HEK293 (cell line): ENCODE results near the gene GTF2H4.

Experiments used
- IKZF3 ChIP-seq: fragments of 450-650 bp; IDR thresholded peaks from 2 replicates; pipeline ENCODE4 v1.5.0; 2018; ENCODE audit warnings: missing biosample characterization, mild to moderate bottlenecking, missing genetic modification characterization, moderate library complexity
- YY1 ChIP-seq: fragments of 450-650 bp; formaldehyde crosslinking; IDR thresholded peaks from 2 replicates; pipeline ENCODE4 v1.5.1; 2018; ENCODE audit warnings: missing biosample characterization, missing genetic modification characterization
- ZNF211 ChIP-seq: fragments of 450-650 bp; formaldehyde crosslinking; IDR thresholded peaks from 2 replicates; pipeline ENCODE4 v1.5.1; 2016; ENCODE audit warnings: low read depth, missing biosample characterization, missing genetic modification characterization
- ZNF24 ChIP-seq: fragments of 450-650 bp; formaldehyde crosslinking; IDR thresholded peaks from 2 replicates; pipeline ENCODE4 v1.5.1; 2016; ENCODE audit warnings: missing biosample characterization, missing genetic modification characterization
- ZNF514 ChIP-seq: fragments of 450-650 bp; formaldehyde crosslinking; IDR thresholded peaks from 2 replicates; pipeline ENCODE4 v1.5.1; 2016; ENCODE audit warnings: missing biosample characterization, missing genetic modification characterization
- ZNF785 ChIP-seq: fragments of 450-650 bp; formaldehyde crosslinking; IDR thresholded peaks from 2 replicates; pipeline ENCODE4 v1.5.1; 2016; ENCODE audit warnings: missing biosample characterization, missing genetic modification characterization
- TF ChIP-seq, protein P1 (sequence below): fragments of 450-650 bp; formaldehyde crosslinking; IDR thresholded peaks from 2 replicates; pipeline ENCODE4 v1.5.1; 2016; ENCODE audit warnings: missing biosample characterization, missing genetic modification characterization, low read depth
- TF ChIP-seq, protein P2 (sequence below): fragments of 450-650 bp; formaldehyde crosslinking; IDR thresholded peaks from 2 replicates; pipeline ENCODE4 v1.5.1; 2016; ENCODE audit warnings: missing biosample characterization, missing genetic modification characterization
- TF ChIP-seq, protein P3 (sequence below): fragments of 450-650 bp; formaldehyde crosslinking; IDR thresholded peaks from 2 replicates; pipeline ENCODE4 v1.5.1; 2017; ENCODE audit warnings: missing biosample characterization, missing genetic modification characterization
- TF ChIP-seq, protein P4 (sequence below): fragments of 450-650 bp; formaldehyde crosslinking; IDR thresholded peaks from 2 replicates; pipeline ENCODE4 v1.5.1; 2017; ENCODE audit warnings: missing biosample characterization, missing genetic modification characterization
- TF ChIP-seq, protein P5 (sequence below): fragments of 450-650 bp; formaldehyde crosslinking; IDR thresholded peaks from 2 replicates; pipeline ENCODE4 v1.5.1; 2016; ENCODE audit warnings: missing biosample characterization, missing genetic modification characterization

DNA sequence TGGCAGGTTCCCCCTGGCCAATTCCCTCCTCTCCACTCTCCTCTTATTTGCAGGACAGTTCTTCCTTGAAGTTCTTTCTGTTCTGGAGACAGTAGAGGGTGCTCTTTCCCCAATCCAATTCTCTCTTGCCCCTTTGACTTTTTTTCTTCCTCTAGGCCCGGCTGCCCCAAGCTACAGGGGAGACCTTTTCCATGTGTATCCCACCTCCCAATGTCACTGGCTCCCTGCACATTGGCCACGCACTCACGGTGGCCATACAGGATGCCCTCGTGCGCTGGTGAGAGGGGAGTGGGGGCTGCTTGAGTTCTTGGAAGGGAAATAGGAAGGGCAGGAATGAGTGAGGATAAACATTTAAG, 7.6 kb downstream of the GTF2H4 start:
- TF ChIP-seq ZNF24 (tag by site-specific recombination) (no peak), ZNF785 (tag by site-specific recombination) (no peak), ZNF514 (tag by site-specific recombination) (no peak), IKZF3 (tag by site-specific recombination) (0 out of 2 replicates have a peak, but pooled peaks have one; percentile 18), YY1 (no peak), ZNF211 (no peak)
- TF ChIP-seq, protein P1, sequence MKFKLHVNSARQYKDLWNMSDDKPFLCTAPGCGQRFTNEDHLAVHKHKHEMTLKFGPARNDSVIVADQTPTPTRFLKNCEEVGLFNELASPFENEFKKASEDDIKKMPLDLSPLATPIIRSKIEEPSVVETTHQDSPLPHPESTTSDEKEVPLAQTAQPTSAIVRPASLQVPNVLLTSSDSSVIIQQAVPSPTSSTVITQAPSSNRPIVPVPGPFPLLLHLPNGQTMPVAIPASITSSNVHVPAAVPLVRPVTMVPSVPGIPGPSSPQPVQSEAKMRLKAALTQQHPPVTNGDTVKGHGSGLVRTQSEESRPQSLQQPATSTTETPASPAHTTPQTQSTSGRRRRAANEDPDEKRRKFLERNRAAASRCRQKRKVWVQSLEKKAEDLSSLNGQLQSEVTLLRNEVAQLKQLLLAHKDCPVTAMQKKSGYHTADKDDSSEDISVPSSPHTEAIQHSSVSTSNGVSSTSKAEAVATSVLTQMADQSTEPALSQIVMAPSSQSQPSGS (tag by site-specific recombination): no peak
- TF ChIP-seq, protein P2, sequence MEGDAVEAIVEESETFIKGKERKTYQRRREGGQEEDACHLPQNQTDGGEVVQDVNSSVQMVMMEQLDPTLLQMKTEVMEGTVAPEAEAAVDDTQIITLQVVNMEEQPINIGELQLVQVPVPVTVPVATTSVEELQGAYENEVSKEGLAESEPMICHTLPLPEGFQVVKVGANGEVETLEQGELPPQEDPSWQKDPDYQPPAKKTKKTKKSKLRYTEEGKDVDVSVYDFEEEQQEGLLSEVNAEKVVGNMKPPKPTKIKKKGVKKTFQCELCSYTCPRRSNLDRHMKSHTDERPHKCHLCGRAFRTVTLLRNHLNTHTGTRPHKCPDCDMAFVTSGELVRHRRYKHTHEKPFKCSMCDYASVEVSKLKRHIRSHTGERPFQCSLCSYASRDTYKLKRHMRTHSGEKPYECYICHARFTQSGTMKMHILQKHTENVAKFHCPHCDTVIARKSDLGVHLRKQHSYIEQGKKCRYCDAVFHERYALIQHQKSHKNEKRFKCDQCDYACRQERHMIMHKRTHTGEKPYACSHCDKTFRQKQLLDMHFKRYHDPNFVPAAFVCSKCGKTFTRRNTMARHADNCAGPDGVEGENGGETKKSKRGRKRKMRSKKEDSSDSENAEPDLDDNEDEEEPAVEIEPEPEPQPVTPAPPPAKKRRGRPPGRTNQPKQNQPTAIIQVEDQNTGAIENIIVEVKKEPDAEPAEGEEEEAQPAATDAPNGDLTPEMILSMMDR (tag by site-specific recombination): peak; percentile 72
- TF ChIP-seq, protein P3, sequence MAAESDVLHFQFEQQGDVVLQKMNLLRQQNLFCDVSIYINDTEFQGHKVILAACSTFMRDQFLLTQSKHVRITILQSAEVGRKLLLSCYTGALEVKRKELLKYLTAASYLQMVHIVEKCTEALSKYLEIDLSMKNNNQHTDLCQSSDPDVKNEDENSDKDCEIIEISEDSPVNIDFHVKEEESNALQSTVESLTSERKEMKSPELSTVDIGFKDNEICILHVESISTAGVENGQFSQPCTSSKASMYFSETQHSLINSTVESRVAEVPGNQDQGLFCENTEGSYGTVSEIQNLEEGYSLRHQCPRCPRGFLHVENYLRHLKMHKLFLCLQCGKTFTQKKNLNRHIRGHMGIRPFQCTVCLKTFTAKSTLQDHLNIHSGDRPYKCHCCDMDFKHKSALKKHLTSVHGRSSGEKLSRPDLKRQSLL (tag by site-specific recombination): no peak
- TF ChIP-seq, protein P4, sequence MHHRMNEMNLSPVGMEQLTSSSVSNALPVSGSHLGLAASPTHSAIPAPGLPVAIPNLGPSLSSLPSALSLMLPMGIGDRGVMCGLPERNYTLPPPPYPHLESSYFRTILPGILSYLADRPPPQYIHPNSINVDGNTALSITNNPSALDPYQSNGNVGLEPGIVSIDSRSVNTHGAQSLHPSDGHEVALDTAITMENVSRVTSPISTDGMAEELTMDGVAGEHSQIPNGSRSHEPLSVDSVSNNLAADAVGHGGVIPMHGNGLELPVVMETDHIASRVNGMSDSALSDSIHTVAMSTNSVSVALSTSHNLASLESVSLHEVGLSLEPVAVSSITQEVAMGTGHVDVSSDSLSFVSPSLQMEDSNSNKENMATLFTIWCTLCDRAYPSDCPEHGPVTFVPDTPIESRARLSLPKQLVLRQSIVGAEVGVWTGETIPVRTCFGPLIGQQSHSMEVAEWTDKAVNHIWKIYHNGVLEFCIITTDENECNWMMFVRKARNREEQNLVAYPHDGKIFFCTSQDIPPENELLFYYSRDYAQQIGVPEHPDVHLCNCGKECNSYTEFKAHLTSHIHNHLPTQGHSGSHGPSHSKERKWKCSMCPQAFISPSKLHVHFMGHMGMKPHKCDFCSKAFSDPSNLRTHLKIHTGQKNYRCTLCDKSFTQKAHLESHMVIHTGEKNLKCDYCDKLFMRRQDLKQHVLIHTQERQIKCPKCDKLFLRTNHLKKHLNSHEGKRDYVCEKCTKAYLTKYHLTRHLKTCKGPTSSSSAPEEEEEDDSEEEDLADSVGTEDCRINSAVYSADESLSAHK (tag by site-specific recombination): no peak
- TF ChIP-seq, protein P5, sequence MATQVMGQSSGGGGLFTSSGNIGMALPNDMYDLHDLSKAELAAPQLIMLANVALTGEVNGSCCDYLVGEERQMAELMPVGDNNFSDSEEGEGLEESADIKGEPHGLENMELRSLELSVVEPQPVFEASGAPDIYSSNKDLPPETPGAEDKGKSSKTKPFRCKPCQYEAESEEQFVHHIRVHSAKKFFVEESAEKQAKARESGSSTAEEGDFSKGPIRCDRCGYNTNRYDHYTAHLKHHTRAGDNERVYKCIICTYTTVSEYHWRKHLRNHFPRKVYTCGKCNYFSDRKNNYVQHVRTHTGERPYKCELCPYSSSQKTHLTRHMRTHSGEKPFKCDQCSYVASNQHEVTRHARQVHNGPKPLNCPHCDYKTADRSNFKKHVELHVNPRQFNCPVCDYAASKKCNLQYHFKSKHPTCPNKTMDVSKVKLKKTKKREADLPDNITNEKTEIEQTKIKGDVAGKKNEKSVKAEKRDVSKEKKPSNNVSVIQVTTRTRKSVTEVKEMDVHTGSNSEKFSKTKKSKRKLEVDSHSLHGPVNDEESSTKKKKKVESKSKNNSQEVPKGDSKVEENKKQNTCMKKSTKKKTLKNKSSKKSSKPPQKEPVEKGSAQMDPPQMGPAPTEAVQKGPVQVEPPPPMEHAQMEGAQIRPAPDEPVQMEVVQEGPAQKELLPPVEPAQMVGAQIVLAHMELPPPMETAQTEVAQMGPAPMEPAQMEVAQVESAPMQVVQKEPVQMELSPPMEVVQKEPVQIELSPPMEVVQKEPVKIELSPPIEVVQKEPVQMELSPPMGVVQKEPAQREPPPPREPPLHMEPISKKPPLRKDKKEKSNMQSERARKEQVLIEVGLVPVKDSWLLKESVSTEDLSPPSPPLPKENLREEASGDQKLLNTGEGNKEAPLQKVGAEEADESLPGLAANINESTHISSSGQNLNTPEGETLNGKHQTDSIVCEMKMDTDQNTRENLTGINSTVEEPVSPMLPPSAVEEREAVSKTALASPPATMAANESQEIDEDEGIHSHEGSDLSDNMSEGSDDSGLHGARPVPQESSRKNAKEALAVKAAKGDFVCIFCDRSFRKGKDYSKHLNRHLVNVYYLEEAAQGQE (tag by site-specific recombination): no peak
